K562 (cell line): Measurements from ENCODE around the gene PPP1CA.

Source experiments
- CTCF ChIP-seq, 3 experiments: IDR thresholded peaks in 2 of 3; conservative IDR thresholded peaks in 1 of 3; 2 replicates each; pipeline ENCODE4 v1.5.1; 2011 to 2012; ENCODE audit warnings: low read length in 3 of 3, mild to moderate bottlenecking in 3 of 3, control low read depth in 2 of 3, improper control_type of control experiment in 1 of 3, inconsistent platforms in 1 of 3, low read depth in 1 of 3, mixed read lengths in 1 of 3, moderate library complexity in 1 of 3; ENCODE audit not compliant: insufficient read depth in 2 of 3
- MAFK ChIP-seq: IDR thresholded peaks from 2 replicates; pipeline ENCODE4 v1.6.1; 2011; ENCODE audit warnings: low read length, improper control_type of control experiment
- YY1 ChIP-seq, 3 experiments: IDR thresholded peaks; 2 replicates each; pipeline ENCODE4 v1.6.1; 2011; ENCODE audit warnings: low read length in 2 of 3, mild to moderate bottlenecking in 2 of 3, moderate library complexity in 2 of 3, borderline replicate concordance in 1 of 3, control low read depth in 1 of 3, low read depth in 1 of 3; ENCODE audit not compliant: insufficient read depth in 3 of 3, insufficient replicate concordance in 2 of 3, control insufficient read depth in 1 of 3, insufficient read length in 1 of 3; ENCODE audit errors: extremely low read depth in 1 of 3
- ZBTB49 ChIP-seq: sonication (generic); formaldehyde crosslinking; IDR thresholded peaks from 2 replicates; pipeline ENCODE4 v1.8.0; 2022; ENCODE audit warnings: missing genetic modification reagents, mild to moderate bottlenecking, borderline replicate concordance
- ZKSCAN1 ChIP-seq: fragments of 150-350 bp; IDR thresholded peaks from 2 replicates; pipeline ENCODE4 v1.6.1; 2016; ENCODE audit warnings: low read depth, low read length
- TF ChIP-seq, protein P1 (sequence below): sonication (generic); formaldehyde crosslinking; IDR thresholded peaks from 2 replicates; pipeline ENCODE4 v1.8.0; 2023; ENCODE audit warnings: missing genetic modification reagents, mild to moderate bottlenecking, borderline replicate concordance

DNA sequence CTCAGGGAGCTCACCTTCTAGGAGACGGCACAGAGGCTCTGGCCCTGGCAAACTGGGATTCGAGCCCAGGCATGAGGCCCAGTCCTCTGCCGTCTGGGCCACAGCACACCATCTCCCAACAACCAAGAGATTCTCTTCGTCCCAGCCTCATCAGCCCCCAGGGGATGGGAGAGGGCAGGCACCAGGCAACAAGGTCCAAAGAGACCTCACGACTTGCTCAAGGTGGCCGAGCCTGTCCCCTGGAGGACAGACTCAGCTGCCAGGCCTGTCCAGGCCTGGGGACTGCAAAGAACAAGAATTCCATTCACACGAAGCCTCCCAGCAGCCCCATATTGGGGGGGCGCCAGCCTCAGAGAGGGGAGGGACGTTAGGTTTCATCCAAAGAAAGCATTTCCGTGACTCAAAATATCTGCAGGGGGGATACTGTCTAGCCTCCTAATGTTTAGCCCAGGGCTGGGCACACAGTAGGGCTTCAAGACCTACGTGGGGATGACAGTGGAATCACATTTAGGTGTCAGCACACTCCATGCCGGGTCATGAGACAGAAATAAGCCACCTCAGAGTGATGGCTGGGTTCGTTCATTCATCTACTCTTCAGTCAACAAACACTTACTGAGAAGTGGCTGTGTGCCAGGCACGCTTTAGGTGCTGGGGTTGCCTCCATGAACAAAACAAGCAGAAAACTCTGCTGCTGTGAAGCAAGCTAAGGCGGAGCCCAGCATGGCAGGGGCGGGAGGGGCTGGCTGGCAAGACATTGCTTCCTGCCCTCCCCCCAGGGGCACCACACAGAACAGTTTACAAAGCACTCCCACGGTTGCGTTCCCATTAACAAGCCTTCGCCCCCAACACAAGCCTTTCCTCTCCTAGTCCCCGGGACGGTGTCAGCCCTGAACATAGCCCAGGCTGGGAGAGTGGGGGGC lies 15.0 kb upstream of the PPP1CA start:
- TF ChIP-seq CTCF (IDR thresholded peaks at IDR 0.05 in 2 of 3, conservative IDR thresholded peaks at IDR 0.05 in 1 of 3; ENCODE audit: insufficient read depth in 2 of 3, low read depth in 1 of 3, low read length in 3 of 3) (no peak), YY1 (IDR thresholded peaks at IDR 0.05; ENCODE audit: borderline replicate concordance in 1 of 3, control insufficient read depth in 1 of 3, extremely low read depth in 1 of 3, insufficient read depth in 3 of 3, insufficient read length in 1 of 3, insufficient replicate concordance in 2 of 3, low read depth in 1 of 3, low read length in 2 of 3) (no peak), MAFK (no peak), ZBTB49 (CRISPR knock-in tag) (no peak), ZKSCAN1 (peak; percentile 96)
- TF ChIP-seq, protein P1, sequence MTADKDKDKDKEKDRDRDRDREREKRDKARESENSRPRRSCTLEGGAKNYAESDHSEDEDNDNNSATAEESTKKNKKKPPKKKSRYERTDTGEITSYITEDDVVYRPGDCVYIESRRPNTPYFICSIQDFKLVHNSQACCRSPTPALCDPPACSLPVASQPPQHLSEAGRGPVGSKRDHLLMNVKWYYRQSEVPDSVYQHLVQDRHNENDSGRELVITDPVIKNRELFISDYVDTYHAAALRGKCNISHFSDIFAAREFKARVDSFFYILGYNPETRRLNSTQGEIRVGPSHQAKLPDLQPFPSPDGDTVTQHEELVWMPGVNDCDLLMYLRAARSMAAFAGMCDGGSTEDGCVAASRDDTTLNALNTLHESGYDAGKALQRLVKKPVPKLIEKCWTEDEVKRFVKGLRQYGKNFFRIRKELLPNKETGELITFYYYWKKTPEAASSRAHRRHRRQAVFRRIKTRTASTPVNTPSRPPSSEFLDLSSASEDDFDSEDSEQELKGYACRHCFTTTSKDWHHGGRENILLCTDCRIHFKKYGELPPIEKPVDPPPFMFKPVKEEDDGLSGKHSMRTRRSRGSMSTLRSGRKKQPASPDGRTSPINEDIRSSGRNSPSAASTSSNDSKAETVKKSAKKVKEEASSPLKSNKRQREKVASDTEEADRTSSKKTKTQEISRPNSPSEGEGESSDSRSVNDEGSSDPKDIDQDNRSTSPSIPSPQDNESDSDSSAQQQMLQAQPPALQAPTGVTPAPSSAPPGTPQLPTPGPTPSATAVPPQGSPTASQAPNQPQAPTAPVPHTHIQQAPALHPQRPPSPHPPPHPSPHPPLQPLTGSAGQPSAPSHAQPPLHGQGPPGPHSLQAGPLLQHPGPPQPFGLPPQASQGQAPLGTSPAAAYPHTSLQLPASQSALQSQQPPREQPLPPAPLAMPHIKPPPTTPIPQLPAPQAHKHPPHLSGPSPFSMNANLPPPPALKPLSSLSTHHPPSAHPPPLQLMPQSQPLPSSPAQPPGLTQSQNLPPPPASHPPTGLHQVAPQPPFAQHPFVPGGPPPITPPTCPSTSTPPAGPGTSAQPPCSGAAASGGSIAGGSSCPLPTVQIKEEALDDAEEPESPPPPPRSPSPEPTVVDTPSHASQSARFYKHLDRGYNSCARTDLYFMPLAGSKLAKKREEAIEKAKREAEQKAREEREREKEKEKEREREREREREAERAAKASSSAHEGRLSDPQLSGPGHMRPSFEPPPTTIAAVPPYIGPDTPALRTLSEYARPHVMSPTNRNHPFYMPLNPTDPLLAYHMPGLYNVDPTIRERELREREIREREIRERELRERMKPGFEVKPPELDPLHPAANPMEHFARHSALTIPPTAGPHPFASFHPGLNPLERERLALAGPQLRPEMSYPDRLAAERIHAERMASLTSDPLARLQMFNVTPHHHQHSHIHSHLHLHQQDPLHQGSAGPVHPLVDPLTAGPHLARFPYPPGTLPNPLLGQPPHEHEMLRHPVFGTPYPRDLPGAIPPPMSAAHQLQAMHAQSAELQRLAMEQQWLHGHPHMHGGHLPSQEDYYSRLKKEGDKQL (CRISPR knock-in tag) = no peak
